NCI-H128 (cell line): ENCODE results near the gene TMEM191B.
"Not testable (repeated sequence)": the region's sequence is repeated elsewhere in the genome, so short reads cannot be mapped to it uniquely, and the experiment has no call there.

Experiments used
- DNase-seq: peaks from one replicate; lab custom pipeline; 2025; ENCODE audit not compliant: unreplicated experiment; lab: John Stamatoyannopoulos, UW

TMEM191B gene

DNA sequence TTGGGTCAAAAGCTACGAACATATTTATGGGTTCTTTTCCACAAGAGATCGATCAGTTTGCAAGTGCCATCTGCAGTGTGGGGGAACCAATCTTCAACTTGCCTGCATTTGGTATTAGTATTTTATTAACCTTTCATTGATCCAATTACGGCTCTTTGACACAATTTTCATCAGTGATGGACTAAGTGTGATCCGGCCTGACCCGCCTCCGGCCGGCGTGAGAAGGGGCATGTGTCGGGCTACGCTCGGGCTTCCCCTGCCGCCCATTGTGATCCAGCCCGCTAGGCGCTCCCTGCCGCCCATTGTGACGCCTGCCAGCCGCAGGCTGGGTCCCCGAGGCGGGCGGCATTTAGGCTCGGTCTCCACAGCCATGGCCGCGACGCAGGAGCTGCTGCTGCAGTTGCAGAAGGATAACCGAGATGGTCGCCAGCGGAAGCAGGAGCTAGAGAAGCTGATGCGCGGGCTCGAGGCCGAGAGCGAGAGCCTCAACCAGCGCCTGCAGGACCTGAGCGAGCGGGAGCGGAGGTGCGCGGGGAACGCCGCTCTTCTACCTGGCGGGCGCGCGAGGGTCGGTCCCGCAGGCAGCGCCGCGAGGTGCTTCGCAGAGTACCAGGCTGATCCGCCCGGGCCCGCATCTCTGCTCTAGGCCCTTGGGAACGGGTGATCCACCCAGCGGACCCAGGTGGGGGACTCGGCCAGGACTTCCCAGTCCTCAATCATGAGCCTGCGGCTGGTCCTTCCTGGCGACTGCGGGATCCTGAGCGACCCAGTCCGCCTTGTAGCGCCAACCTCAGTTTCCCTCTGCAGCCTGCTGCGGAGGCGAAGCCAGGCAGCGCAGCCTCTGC is at the start of gene TMEM191B:
TSS of gene TMEM191B (plus strand) at position 51 of the 845 bp plus-strand sequence. CDS start at position 230, 179 bp downstream.
- DNase-seq, result not testable (repeated sequence)

DNA sequence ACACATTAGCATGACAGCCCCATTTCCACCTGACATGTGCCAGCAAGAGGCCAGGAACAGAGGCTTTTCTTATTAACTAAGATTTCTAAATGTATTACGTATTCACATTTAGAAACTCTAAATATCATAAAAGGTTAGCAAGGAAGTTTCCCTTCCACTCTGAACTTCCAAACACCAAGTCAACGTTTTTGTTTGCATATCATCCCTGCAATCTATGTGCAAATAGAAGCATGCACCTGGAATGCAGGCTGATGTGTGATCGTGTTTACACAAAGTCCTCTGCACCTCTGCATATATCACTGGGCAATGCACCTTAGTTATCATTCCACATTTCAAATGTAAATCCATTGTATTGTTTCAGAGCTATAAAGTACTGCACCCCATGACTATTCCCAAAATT is 31.4 kb upstream of the TMEM191B start:
- not testable (repeated sequence) for DNase-seq

DNA sequence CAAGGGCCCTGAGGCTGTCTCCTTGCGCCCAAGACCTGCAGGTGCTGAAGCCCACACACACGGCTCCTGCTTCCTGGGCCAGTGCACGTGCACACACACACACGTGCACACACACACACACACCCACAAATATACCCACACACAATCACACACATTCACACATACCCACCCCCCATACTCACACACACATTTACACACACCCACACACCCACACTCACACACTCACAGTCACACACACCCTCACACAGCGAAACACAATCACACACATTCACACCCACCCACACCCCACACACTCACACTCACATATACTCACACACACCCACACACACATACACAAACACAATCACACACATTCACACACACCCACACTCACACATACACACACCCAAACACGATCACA is 16.3 kb upstream of the TMEM191B start:
- not testable (repeated sequence) for DNase-seq

DNA sequence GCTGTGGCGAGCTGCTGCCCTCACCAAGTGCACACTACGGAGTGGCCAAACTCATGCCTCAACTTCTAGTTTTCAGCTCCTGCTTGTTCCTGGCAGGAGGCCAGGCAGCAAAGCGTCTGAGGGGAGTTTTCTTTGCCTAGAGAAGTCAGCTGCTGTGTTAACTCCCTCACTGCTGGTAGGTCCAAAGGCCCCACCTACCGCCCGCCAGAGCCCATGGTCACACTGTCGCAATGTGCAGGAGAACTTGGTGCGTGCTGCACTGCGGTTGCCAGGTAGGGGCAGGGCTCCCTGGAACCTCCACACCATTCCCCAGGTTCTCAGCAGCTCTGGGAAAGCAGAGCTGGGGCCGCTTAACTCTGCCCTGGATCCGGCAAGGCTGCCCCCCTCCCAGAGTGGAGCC is 15.2 kb upstream of the TMEM191B start:
- DNase-seq, result not testable (repeated sequence)

GRCh38 chr22:18513454-18513853 is 14.1 kb upstream of the TMEM191B start:
- DNase-seq, result not testable (repeated sequence)

DNA sequence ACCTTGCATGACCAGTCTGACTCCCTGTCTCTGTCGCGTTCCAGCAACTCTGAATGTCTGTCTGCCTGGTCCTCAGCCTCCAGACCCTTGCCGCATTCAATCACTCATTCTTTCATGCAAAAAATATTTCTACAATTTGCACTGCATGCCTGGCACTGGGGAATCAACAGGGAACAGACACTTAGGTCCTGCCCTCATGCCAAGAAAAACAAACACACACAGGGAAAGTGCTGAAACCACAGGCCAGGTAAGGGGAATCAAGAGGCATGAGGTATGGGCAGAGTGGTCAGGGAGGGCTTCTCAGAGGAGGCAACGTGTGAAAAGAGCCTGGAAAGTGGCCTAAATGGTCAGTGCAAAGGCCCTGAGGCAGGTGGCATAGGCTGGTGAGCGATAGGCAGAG is 9.5 kb upstream of the TMEM191B start, which contains the start of gene GGTLC3:
TSS of gene GGTLC3 (minus strand) at position 101 of the 400 bp plus-strand sequence. CDS start 264 bp downstream, outside the sequence.
- DNase-seq, result not testable (repeated sequence)

GRCh38 chr22:18522762-18523161 is 4.8 kb upstream of the TMEM191B start:
- DNase-seq, result not testable (repeated sequence)

DNA sequence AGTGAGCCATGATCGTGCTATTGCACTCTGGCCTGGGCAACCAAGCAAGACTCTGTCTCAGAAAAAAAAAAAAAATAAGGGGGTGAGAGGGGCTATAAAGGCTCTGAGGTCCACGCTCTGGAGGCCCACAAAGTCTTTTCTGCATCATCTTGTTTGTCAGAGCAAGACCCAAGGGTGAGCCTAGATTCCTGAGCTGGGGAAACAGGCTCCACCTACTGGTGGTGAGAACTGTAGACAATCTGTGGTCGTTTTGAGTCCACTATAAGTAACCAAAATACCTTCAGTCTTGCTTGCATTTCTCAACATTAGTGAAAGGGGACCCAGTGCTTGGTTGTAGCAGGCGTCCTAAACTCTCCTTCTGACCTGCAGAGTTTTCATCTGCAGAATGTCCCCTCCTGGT is 4.3 kb upstream of the TMEM191B start:
- DNase-seq, result not testable (repeated sequence)

- DNase-seq, result not testable (repeated sequence)
Observed at GRCh38 chr22:18528597-18529415, 1.2 kb downstream of the TMEM191B start.

DNA sequence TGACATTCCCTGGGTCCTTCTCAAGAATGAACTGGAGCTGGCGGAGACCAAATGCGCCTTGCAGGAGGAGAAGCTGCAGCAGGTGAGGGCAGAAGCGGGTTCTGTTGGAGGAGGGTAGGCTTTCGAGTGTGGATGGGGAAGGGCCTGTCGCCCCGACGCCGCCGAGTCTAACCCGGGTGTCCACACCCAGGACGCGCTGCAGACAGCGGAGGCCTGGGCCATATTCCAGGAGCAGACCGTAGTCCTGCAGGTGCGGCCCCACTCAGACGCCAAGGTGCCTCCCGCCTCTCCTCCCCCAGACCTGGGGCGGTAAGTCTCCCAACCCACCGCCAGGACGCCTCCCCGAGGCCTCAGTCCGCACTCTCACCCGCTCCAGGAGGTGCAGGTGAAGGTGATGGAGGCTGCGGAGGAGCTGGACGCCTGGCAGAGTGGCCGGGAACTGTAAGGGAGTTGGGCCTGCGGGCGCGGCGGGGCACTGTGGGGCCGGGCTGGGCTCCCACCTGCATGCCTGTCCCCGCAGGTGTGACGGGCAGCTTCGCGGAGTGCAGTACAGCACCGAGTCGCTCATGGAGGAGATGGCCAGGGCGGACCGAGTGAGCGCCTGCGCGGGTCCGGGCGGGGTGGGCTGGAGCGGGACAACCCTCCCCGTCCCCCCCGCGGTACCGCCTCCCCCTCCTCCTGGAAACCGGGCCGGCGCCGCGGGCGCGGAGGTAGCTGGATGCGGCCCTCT is 2.0 kb downstream of the TMEM191B start:
- not testable (repeated sequence) for DNase-seq

GRCh38 chr22:18533633-18534032 is 6.0 kb downstream of the TMEM191B start:
- not testable (repeated sequence) for DNase-seq

DNA sequence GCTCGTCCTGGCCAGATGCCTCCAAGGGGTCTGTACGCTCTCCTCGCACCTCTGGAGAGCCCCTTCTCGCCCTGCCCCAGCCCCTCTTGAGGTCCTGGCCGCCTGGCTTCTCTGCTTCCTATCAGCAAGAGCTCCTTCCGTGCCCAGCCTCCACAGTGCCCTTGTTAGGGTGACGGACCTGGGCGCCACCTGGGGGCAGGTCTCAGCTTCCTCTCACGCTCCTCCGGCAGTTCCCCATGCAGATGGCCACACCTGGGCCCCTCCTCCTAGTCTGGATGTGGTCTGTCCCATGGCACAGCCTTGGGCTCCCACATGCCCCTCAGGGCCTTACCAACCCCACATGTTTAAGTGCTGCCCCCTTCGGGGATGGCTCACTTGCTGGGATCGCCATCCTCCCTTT is 6.7 kb downstream of the TMEM191B start:
- DNase-seq, result not testable (repeated sequence)

DNA sequence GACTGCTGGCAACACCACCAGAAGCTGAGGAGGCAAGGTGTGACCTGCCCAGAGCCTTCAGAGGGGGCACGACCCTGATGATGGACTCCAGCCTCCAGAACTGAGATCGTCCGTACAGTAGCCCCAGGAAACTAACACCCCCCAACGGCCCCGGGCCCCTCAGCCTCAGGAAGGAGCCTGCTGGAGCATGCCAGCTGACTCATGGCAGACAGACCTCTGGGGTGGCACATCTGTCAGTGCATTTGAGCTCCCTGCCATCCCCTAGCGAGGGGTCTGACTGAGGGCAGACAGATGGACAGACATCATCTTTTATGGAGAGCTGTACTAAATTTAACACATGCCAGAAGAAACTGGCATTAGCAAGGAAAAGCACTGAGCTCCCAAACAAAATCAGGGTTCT is 12.4 kb downstream of the TMEM191B start:
- DNase-seq, result not testable (repeated sequence)

- DNase-seq, result not testable (repeated sequence)
Observed at GRCh38 chr22:18543400-18543799, 15.8 kb downstream of the TMEM191B start.

- not testable (repeated sequence) for DNase-seq
Observed at GRCh38 chr22:18544615-18545014, 17.0 kb downstream of the TMEM191B start.

GRCh38 chr22:18549458-18550179 is 22.0 kb downstream of the TMEM191B start:
- DNase-seq, result not testable (repeated sequence)

GRCh38 chr22:18551046-18551445 is 23.4 kb downstream of the TMEM191B start:
- not testable (repeated sequence) for DNase-seq

DNA sequence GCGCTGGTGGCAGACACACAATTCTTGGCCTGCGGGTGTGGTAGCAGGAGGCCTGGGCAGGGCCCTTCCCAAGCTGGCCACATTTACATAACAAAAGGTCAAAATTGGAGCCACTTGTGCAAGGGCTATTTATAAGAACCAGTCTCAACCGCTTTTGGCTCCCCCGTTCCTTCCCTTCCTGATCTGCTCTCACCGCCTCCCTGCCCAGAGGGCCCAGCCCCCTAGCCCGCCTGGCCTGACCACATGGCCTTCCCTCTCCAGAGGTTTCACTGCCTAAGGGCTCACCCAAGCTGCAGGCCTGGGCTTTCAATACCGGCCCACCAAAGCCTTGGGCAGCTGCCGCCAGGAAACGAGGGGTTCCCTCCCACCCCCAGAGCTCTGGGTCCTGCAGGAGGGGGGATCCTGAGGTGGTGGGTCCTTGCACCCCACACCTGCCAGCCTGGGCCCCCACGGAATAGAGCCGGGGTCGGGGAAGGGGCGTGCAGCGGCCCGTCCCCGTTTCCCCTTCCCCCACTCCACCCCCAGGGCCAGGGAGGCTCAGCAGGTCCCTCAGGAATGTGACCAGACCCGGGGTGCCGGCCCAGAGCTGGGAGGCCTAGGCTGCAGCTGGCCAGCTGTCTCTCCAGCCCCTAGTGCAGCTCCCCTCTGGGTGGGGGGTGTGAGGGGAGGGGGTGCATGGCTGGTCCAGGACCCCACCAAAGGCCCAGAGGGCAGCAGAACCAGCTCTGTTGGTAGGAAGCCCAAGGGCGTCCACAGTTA is 25.4 kb downstream of the TMEM191B start:
- DNase-seq, result not testable (repeated sequence)
